ENCODE results near the gene HNRNPK.

HNRNPK gene

DNA sequence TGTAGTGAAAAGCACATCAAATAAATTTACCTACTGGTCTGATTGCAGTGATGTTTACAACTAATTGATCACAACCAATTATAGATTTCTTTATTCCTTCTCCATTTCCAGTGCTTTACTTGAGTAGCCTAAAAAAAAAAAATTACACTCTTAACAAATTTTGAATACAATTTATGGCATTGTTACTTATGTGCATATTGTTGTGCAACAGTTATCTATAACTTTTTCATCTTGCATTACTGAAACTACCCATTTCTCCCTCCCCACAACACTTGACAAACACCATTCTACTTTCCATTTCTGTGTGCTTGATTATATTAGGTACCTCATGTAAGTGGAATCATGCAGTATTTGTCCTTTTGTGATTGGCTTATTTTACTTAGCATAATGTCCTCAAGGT lies 12.9 kb upstream of the HNRNPK start:
- H3K27ac ChIP-seq (ENCODE audit: insufficient read depth, low read length, poor library complexity, severe bottlenecking), result no peak overlapping the region
- no peak for DNase-seq
- no peaks in the 10 kb centered on the region for H3K4me1 ChIP-seq (ENCODE audit: control insufficient read depth, insufficient read depth, low read length, poor library complexity, severe bottlenecking)
- no peak overlapping the region for H3K4me3 ChIP-seq (ENCODE audit: insufficient read depth, low read depth, low read length, poor library complexity, severe bottlenecking)
- H3K27me3 ChIP-seq (replicated peaks; ENCODE audit: control insufficient read depth, insufficient read depth, low read length, poor library complexity, severe bottlenecking), result no peaks in the 10 kb centered on the region
- no peaks in the 10 kb centered on the region for H3K9me3 ChIP-seq (ENCODE audit: control insufficient read depth, low read length)
- H3K36me3 ChIP-seq (ENCODE audit: control insufficient read depth, insufficient read depth, low read length), result no peaks in the 10 kb centered on the region

DNA sequence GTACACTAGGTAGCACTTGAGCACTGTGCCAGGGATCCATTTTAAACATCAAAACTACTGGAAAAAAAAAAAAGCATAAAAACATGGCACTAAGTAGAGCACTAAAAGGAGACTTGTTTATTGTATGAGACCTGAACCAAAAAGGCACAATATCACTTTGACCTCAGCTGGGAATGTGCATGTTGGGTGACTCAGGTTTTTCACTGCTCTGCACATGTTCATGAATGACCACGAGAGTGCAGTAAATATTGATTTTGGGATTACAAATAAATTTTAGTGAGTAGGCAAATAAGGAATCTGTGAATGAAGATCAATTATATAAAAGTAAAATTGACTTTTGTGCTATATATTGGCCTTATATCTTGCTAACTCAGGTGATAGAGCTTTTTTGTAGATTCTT lies 12.4 kb upstream of the HNRNPK start:
- H3K27ac ChIP-seq (ENCODE audit: insufficient read depth, low read length, poor library complexity, severe bottlenecking), result no peak overlapping the region
- no peaks in the 10 kb centered on the region for H3K4me1 ChIP-seq (ENCODE audit: control insufficient read depth, insufficient read depth, low read length, poor library complexity, severe bottlenecking)
- no peaks in the 10 kb centered on the region for H3K36me3 ChIP-seq (ENCODE audit: control insufficient read depth, insufficient read depth, low read length)
- H3K4me3 ChIP-seq (ENCODE audit: insufficient read depth, low read depth, low read length, poor library complexity, severe bottlenecking), result no peak overlapping the region
- H3K9me3 ChIP-seq (ENCODE audit: control insufficient read depth, low read length), result no peaks in the 10 kb centered on the region
- no peaks in the 10 kb centered on the region for H3K27me3 ChIP-seq (replicated peaks; ENCODE audit: control insufficient read depth, insufficient read depth, low read length, poor library complexity, severe bottlenecking)
- DNase-seq, result no peak

GRCh38 chr9:83991355-83991754 lies 11.3 kb upstream of the HNRNPK start:
- H3K27me3 ChIP-seq (replicated peaks; ENCODE audit: control insufficient read depth, insufficient read depth, low read length, poor library complexity, severe bottlenecking), result no peaks in the 10 kb centered on the region
- no peak overlapping the region for H3K27ac ChIP-seq (ENCODE audit: insufficient read depth, low read length, poor library complexity, severe bottlenecking)
- H3K36me3 ChIP-seq (ENCODE audit: control insufficient read depth, insufficient read depth, low read length), result no peaks in the 10 kb centered on the region
- H3K4me1 ChIP-seq (ENCODE audit: control insufficient read depth, insufficient read depth, low read length, poor library complexity, severe bottlenecking), result no peaks in the 10 kb centered on the region
- H3K4me3 ChIP-seq (ENCODE audit: insufficient read depth, low read depth, low read length, poor library complexity, severe bottlenecking), result no peak overlapping the region
- no peak for DNase-seq
- H3K9me3 ChIP-seq (ENCODE audit: control insufficient read depth, low read length), result no peaks in the 10 kb centered on the region

GRCh38 chr9:83988411-83988810 lies 8.4 kb upstream of the HNRNPK start:
- Histone ChIP-seq H3K4me1 (ENCODE audit: control insufficient read depth, insufficient read depth, low read length, poor library complexity, severe bottlenecking) (no peaks in the 10 kb centered on the region), H3K9me3 (ENCODE audit: control insufficient read depth, low read length) (no peaks in the 10 kb centered on the region), H3K27ac (ENCODE audit: insufficient read depth, low read length, poor library complexity, severe bottlenecking) (no peak overlapping the region), H3K4me3 (ENCODE audit: insufficient read depth, low read depth, low read length, poor library complexity, severe bottlenecking) (no peak overlapping the region), H3K36me3 (ENCODE audit: control insufficient read depth, insufficient read depth, low read length) (no peaks in the 10 kb centered on the region), H3K27me3 (replicated peaks; ENCODE audit: control insufficient read depth, insufficient read depth, low read length, poor library complexity, severe bottlenecking) (no peaks in the 10 kb centered on the region)
- no peak for DNase-seq

DNA sequence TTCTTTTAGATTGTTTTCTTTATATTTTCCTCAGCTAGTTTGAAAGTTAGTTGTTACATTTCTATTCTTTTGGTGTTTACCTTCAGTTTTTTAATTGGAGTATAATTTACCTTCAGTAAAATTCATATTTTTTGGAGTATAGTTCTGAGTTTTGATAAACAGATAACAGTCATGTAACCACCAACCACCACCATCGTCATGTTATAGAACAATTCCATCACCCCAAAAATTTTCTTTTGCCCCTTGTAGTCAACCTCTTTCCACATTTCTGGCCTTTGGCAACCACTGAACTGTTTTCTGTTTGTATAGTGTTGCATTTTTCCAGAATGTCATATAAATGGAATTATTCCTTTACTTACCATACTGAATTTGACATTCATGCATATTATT lies 7.4 kb upstream of the HNRNPK start:
- H3K4me3 ChIP-seq (ENCODE audit: insufficient read depth, low read depth, low read length, poor library complexity, severe bottlenecking), result no peak overlapping the region

GRCh38 chr9:83986765-83987401 lies 6.9 kb upstream of the HNRNPK start:
- no peak overlapping the region for H3K27ac ChIP-seq (ENCODE audit: insufficient read depth, low read length, poor library complexity, severe bottlenecking)
- no peak for DNase-seq

More for the DNA sequence above, 7.4 kb upstream of the HNRNPK start:
- no peak for DNase-seq
- no peaks in the 10 kb centered on the region for H3K27me3 ChIP-seq (replicated peaks; ENCODE audit: control insufficient read depth, insufficient read depth, low read length, poor library complexity, severe bottlenecking)
- no peaks in the 10 kb centered on the region for H3K36me3 ChIP-seq (ENCODE audit: control insufficient read depth, insufficient read depth, low read length)
- H3K27ac ChIP-seq (ENCODE audit: insufficient read depth, low read length, poor library complexity, severe bottlenecking), result no peak overlapping the region
- no peaks in the 10 kb centered on the region for H3K9me3 ChIP-seq (ENCODE audit: control insufficient read depth, low read length)
- H3K4me1 ChIP-seq (ENCODE audit: control insufficient read depth, insufficient read depth, low read length, poor library complexity, severe bottlenecking), result no peaks in the 10 kb centered on the region

DNA sequence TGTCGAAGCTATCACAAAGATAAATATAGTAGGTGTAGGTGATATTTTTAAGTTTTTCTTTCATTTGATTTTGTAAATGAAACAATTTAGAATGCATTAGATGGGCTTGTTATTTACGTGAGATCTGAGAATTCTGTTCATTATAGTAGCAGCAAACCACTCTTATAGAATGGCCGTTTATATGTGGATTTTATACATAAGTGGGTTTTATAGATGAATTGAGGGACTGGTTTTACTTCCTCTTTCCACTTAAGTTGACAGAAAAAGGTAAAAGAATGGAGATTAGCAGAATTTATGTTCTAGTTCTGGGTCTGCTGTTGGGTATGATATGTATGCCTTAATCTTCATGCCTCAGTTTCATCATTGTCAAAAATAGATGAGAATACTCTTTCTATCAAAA lies 6.2 kb upstream of the HNRNPK start:
- H3K4me1 ChIP-seq (ENCODE audit: control insufficient read depth, insufficient read depth, low read length, poor library complexity, severe bottlenecking), result no peaks in the 10 kb centered on the region
- no peak for DNase-seq
- no peak overlapping the region for H3K4me3 ChIP-seq (ENCODE audit: insufficient read depth, low read depth, low read length, poor library complexity, severe bottlenecking)
- H3K9me3 ChIP-seq (ENCODE audit: control insufficient read depth, low read length), result no peaks in the 10 kb centered on the region
- H3K27ac ChIP-seq (ENCODE audit: insufficient read depth, low read length, poor library complexity, severe bottlenecking), result no peak overlapping the region
- no peaks in the 10 kb centered on the region for H3K36me3 ChIP-seq (ENCODE audit: control insufficient read depth, insufficient read depth, low read length)
- H3K27me3 ChIP-seq (replicated peaks; ENCODE audit: control insufficient read depth, insufficient read depth, low read length, poor library complexity, severe bottlenecking), result no peaks in the 10 kb centered on the region

More at GRCh38 chr9:83986765-83987401, 6.9 kb upstream of the HNRNPK start:
- Histone ChIP-seq H3K4me1 (ENCODE audit: control insufficient read depth, insufficient read depth, low read length, poor library complexity, severe bottlenecking) (no peaks in the 10 kb centered on the region), H3K4me3 (ENCODE audit: insufficient read depth, low read depth, low read length, poor library complexity, severe bottlenecking) (no peak overlapping the region), H3K27me3 (replicated peaks; ENCODE audit: control insufficient read depth, insufficient read depth, low read length, poor library complexity, severe bottlenecking) (no peaks in the 10 kb centered on the region), H3K9me3 (ENCODE audit: control insufficient read depth, low read length) (no peaks in the 10 kb centered on the region), H3K36me3 (ENCODE audit: control insufficient read depth, insufficient read depth, low read length) (no peaks in the 10 kb centered on the region)

GRCh38 chr9:83981126-83981871 lies 1.3 kb upstream of the HNRNPK start:
- DNase-seq, result no peak
- no peaks in the 10 kb centered on the region for H3K9me3 ChIP-seq (ENCODE audit: control insufficient read depth, low read length)
- peak overlapping the region; percentile 100 for H3K27ac ChIP-seq (ENCODE audit: insufficient read depth, low read length, poor library complexity, severe bottlenecking)
- no peaks in the 10 kb centered on the region for H3K27me3 ChIP-seq (replicated peaks; ENCODE audit: control insufficient read depth, insufficient read depth, low read length, poor library complexity, severe bottlenecking)
- peaks cover 15% of the 10 kb centered on the region for H3K36me3 ChIP-seq (ENCODE audit: control insufficient read depth, insufficient read depth, low read length)
- peak overlapping the region; percentile 99 for H3K4me3 ChIP-seq (ENCODE audit: insufficient read depth, low read depth, low read length, poor library complexity, severe bottlenecking)
- H3K4me1 ChIP-seq (ENCODE audit: control insufficient read depth, insufficient read depth, low read length, poor library complexity, severe bottlenecking), result peaks cover 17% of the 10 kb centered on the region

DNA sequence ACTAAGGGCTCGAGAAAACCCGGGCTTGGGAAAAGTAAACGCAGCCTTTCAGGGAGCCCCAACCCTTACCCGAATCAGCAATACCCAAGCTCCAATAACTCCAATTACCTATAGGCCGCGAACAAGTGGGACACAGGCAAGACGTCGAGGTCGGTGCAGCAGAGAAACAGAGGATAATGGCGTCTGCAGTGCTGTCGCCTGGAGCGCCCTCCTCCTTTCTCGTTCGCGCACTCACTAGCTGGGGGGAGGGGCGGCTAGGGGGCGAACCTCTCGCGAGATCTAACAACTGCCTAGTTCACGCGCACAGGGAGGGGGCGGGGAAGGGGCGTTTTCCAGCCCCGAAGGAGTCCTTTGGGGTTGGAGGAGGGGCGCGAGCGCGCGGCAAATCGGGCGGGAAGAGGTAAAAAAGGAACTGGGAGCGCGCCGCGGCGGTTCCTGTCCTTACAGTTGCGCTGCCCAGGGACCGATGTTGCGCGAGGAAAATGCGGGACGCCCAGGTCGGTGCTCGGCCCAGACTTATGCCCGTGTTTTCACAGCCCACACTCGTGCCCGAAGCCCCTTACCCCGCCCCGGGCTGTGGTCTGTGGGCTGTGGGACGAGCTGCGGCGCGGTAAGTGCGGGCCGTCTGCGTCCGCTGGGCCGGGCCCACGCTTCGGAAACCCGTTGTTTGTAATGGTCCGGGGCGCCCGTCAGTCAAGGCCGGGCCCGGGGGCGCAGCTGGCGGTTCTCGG lies 545 bp upstream of the HNRNPK start, which contains the start of gene RMI1:
RMI1 (plus strand) TSS at position 411 of the 731 bp plus-strand sequence. CDS start 20,182 bp downstream, outside the sequence.
- H3K4me1 ChIP-seq (ENCODE audit: control insufficient read depth, insufficient read depth, low read length, poor library complexity, severe bottlenecking), result peaks cover 22% of the 10 kb centered on the region
- peak within 1 kb of the TSS; percentile 100 for H3K27ac ChIP-seq (ENCODE audit: insufficient read depth, low read length, poor library complexity, severe bottlenecking)
- H3K36me3 ChIP-seq (ENCODE audit: control insufficient read depth, insufficient read depth, low read length), result peaks cover 23% of the 10 kb centered on the region
- no peaks in the 10 kb centered on the region for H3K9me3 ChIP-seq (ENCODE audit: control insufficient read depth, low read length)
- H3K27me3 ChIP-seq (replicated peaks; ENCODE audit: control insufficient read depth, insufficient read depth, low read length, poor library complexity, severe bottlenecking), result no peaks in the 10 kb centered on the region
- DNase-seq, result peak; percentile 98 to 100 (median 99)
- peak within 1 kb of the TSS; percentile 99 for H3K4me3 ChIP-seq (ENCODE audit: insufficient read depth, low read depth, low read length, poor library complexity, severe bottlenecking)
